G401 (cell line): ENCODE data around the gene NAA25. TPM values are rescaled to one million over a fixed set of nuclear protein-coding genes. Genes with fewer than 3 reads are reported as not detected.
"Not testable (repeated sequence)": the region's sequence is repeated elsewhere in the genome, so short reads cannot be mapped to it uniquely, and the experiment has no call there.

Experiments
- DNase-seq: peaks from one replicate; pipeline ENCODE4 v3.0.0-alpha.2; 2015; ENCODE audit warnings: low spot score
- in situ Hi-C: cut with HindIII; loops from 2 replicates; pipeline ENCODE4 v1.10.0; 2016; ENCODE audit warnings: low sequenced_read_pairs, mixed read lengths
- total RNA-seq: library from RNA; depleted of rRNA; stranded (reverse); fragments of >200 nt; shearing (Covaris generic); gene quantifications from 2 replicates; pipeline ENCODE4 v1.2.3, GENCODE V29; 2014

Gene NAA25
- total RNA-seq, 1 experiment from 2014 or later, result 7.7 TPM

GRCh38 chr12:112121780-112122565 is 13.4 kb upstream of the NAA25 start:
- DNase-seq, result peak; percentile 69
- in situ Hi-C loops, result no loop called here

DNA sequence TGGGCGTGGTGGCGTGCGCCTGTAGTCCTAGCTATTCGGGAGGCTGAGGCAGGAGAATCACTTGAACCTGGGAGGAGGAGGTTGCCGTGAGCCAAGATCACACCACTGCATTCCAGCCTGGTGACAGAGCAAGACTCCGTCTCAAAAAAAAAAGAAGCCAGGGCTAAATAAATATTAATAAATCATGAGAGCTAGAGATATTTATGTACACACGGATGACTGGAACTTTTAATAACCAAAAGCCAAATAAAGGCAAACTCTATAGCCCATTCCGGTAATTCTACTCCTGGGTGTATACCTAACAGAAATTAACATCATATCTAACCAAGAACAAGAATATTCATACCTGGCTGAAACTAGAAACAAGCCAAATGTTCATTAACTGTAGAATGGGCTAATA is 9.1 kb upstream of the NAA25 start:
- no peak for DNase-seq
- in situ Hi-C loops, result no loop called here

DNA sequence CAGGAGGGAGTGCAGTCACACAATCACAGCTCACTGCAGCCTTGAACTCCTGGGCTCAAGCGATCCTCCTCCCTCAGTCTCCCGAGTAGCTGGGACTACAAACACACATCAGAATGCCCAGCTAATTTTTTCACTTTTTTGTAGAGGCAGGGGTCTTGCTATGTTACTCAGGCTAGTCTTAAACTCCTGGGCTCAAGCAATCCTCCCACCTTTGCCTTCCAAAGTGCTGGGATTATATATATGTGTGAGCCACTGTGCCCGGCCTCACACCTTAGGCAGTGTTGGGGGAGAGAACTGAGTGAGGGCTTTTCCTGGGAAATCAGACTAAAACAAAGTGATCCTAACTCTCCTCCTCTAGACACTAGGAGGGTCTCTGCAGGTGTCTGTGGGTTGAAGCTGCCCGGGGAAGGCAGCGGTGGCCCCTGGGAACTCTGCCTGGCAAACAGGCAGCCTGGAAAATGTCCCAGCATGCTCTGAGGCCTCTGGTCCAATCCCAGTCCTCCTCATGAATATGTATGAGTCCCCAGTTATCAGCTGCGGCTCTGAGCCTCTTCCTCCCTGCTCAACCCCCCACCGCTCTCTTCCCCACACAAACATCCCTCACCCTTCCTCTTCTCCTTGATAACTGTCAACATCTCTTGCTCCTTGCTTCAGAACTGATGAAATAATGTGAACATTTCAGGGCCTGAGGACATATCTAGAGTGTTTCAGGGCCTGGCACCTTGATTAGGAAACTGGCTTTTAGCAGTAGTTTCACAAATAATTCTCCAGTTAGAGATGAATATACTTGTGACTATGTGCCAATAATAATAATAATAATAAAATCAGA is 7.9 kb upstream of the NAA25 start:
- in situ Hi-C loops, result no loop called here
- peak; percentile 57 for DNase-seq

DNA sequence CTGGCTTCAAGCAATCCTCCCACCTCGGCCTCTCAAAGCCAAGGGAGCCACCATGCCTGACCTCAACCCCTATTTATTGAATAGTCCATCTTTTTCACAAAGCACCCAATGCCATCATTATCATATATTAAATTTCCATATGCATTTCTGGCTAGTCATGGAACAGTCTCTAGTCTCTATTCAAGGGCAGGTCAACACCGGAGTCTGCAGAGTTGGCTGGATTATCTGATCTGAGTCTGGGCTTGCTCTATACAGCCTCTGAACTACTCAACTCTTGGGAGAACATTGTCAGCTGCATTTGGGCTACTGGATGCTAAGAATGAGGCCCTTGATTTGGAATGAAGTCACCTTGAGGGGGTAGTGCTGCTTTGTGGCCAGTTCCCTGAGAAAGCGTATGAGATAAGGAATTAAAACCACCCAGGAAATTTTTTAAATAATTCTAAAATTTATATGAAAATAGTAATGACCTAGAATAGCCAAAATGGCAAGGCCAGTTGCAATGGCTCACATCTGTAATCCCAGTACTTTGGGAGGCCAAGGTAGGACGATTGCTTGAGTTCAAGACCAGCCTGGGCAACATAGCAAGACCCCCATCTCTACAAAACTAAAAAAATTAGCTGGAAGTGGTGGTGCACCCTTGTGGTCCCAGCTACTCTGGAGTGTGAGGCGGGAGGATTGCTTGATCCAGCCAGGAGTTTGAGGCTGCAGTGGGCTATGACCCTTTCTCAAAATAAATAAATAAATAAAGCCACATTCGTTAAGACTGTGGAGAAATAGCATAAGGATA is 6.9 kb upstream of the NAA25 start:
- DNase-seq, result no peak
- in situ Hi-C loops, result no loop called here

DNA sequence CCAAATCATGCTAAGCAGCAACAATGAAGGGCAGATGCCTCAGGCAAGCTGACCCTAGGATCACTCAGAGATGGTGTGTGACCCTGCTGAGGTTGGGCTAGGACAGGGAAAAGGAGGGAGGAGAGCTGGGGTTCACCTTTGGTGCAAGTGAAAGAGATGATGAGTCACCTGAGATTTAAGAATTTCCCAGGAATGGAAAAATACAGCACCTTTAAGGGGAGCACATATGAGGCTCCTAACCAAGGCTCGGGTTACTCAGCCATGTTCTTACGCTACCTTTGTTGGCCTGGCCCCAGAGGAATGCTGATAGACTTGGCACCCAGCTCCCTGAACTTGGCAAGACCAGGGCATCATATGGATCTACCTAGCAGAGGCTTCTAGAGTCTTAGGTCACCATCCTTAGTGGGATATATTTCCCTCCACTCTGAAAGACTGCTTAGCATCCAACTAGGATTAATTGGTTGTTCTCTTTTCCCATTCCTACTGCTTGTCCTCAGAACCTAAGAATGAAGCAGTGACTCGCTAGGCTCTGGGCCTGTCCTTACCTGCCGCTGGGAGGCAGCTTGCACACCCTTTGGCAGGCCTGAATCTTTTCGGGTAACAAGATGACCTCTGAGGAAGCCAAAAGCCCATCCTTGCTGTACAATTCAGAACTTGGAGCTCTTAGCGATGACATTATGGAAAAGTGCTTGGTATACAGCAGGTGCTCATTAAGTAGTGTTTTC is 4.0 kb upstream of the NAA25 start:
- DNase-seq, result peak; percentile 22
- in situ Hi-C loops, result no loop called here

- no peak for DNase-seq
Measured at GRCh38 chr12:112111931-112112330, 3.3 kb upstream of the NAA25 start.

GRCh38 chr12:112110787-112111662 is 2.4 kb upstream of the NAA25 start:
- DNase-seq, in situ Hi-C loops: not testable (repeated sequence)

More at GRCh38 chr12:112111931-112112330, 3.3 kb upstream of the NAA25 start:
- in situ Hi-C loops, result no loop called here

- in situ Hi-C loops, result no loop called here
- DNase-seq, result no peak
Measured at GRCh38 chr12:112107306-112108201, 1.0 kb downstream of the NAA25 start.

- in situ Hi-C loops, result no loop called here
- no peak for DNase-seq
Measured at GRCh38 chr12:112105891-112106290, 2.7 kb downstream of the NAA25 start.

DNA sequence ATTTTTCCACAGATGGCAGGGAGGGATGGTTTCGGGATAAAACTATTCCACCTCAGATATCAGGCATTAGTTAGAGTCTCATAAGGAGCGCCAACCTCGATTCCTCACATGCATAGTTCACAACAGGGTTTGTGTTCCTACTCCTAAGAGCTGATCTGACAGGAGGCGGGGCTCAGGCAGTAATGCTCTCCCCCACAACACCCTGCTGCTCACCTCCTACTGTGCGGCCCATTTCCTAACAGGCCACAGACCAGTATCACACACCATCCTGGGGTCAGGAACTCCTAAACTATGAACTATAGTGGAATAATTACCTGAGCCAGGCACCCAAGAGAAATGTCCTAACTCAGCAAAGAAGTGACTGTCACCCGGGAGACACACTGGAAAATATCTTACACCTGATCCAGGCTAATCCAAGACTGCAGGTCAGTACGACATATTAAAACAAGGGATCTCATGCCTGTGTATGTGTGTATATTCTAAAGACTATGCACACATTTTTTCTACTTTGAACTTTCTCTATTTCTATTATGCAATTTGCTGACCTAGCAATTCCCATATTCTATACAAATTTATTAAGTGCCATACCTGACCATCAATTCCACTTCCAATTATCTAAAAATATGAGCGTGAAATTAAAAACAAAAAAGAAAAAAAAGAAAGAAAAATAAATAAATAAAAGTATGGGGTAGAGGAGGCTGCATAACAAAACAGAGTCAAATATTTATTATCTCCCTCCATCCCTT is 4.7 kb downstream of the NAA25 start:
- no peak for DNase-seq
- in situ Hi-C loops, result no loop called here

DNA sequence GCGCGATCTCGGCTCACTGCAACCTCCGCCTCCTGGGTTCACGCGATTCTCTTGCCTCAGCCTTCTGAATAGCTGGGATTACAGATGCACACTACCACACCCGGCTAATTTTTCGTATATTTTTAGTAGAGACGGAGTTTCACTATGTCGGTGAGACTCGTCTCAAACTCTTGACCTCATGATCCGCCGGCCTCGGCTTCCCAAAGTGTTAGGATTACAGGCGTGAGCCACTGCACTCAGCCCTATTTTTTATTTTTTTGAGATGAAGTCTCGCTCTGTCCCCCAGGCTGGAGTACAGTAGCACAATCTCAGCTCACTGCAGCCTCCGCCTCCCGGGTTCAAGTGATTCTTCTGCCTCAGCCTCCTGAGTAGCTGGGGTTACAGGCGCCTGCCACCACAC is 5.8 kb downstream of the NAA25 start:
- in situ Hi-C loops, result not testable (repeated sequence)

DNA sequence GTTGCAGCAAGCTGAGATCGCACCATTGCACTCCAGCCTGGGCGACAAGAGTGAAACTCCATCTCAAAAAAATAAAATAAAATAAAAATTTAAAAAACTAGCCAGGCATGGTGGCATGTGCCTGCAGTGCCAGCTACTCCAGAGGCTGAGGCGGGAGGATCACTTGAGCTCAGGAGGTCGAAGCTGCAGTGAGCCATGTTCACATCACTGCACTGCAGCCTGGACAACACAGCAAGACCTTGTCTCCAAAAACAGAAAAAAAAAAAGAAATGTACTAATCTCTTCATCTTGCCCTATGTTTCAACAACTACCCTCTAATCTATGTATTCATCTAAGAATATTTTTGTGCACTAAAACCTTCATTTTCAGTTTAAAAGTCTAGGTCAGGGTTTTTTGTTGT is 6.5 kb downstream of the NAA25 start:
- DNase-seq, result no peak
- in situ Hi-C loops, result no loop called here

More for the DNA sequence above, 5.8 kb downstream of the NAA25 start:
- DNase-seq, result not testable (repeated sequence)

DNA sequence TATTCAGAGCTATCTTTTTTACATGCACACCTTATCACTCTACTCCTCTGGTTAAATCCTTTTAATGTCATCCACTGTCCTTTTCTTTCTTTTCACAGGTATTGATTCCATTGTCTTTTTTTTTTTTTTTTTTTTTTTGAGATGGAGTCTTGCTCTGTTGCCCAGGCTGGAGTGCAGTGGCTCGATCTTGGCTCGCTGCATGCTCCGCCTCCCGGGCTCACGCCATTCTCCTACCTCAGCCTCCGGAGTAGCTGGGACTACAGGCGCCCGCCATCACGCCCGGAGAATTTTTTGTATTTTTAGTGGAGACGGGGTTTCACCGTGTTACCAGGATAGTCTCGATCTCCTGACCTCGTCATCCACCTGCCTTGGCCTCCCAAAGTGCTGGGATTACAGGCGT is 8.1 kb downstream of the NAA25 start:
- in situ Hi-C loops, DNase-seq: not testable (repeated sequence)

GRCh38 chr12:112097641-112098040 is 10.9 kb downstream of the NAA25 start:
- in situ Hi-C loops, result no loop called here
- no peak for DNase-seq

DNA sequence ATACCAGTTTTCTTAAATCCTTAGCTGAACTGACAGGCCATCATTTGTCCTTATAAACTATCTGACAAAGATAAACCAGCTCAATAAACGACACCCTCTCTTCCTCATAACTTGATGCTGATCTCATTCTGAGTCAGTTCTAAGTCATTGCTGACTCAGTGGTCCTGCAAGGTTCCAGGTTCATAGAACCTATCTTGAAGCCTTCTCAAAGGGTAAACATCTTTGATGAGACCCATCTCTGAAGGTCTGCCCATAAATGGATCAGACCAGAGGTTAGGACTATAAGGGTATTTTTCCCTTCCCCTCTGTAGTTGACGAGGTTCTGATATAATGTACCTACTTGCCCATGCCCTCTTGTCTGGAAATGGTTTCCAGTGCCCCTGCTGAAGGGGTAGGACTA is 11.9 kb downstream of the NAA25 start:
- DNase-seq, result no peak
- in situ Hi-C loops, result no loop called here

DNA sequence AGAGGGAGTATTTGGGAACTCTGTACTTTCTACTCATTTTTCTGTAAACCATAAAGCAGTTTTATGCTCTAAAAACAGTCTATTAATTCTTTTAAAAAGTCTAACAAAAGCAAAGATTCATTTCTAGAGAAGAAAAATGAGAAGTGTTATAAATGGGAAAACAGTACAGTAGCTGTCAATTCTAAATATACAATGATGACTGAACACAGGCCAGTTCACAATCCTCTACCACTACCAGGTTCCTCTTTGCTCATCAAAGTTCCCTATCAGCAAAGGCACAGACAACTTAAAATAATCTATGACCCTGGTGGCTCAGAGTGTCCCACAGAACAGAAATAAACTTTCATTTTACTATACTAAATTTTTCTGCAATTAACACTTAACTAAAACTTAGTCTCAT is 12.5 kb downstream of the NAA25 start:
- no peak for DNase-seq
- in situ Hi-C loops, result no loop called here

DNA sequence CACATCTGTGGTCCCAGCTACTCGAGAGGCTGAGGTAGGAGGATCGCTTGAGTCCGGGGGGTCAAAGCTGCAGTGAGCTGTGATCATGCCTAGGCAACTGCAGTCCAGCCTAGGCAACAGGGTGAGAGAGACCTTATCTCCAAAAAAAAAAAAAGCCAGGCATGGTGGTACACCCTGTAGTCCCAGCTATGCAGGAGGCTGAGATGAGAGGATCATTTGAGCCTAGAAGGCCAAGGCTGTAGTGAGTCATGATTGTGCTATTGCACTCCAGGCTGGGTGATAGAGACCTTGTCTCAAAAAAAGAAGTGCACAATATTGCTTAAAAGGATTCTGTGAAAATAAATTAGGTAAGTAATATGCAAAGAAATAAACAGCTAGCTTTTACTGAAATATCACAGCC is 17.0 kb downstream of the NAA25 start:
- no peak for DNase-seq
- in situ Hi-C loops, result no loop called here
